PC-9 (cell line): Measurements from ENCODE around the gene ZNF467. TPM values are rescaled to one million over a fixed set of nuclear protein-coding genes. Genes with fewer than 3 reads are reported as not detected.

Experiments
- BruUV-seq: library from RNA; stranded (reverse); fragments of 400-500 nt; replicated peaks from 2 replicates; lab custom pipeline; 2021; lab: Mats Ljungman, UMichigan
- CTCF ChIA-PET: fragments of 300-600 bp; sonication (Branson Sonifier 250); formaldehyde crosslinking; loops from one replicate; lab custom pipeline; 2022; ENCODE audit warnings: antibody characterized with exemption; lab: Charles Lee
- POLR2A ChIA-PET: fragments of 300-600 bp; sonication (Branson Sonifier 250); formaldehyde crosslinking; loops from one replicate; lab custom pipeline; 2022; ENCODE audit warnings: antibody characterized with exemption; ENCODE audit not compliant: unreplicated experiment; lab: Charles Lee
- DNase-seq, 2 experiments: peaks; one replicate each; pipeline versions ENCODE4 v3.0.0 to v3.0.0-alpha.2; 2015 to 2022; ENCODE audit warnings: mixed read lengths in 1 of 2
- H2AFZ ChIP-seq: fragments of 200-600 bp; sonication (generic); 2 replicates; pipeline ENCODE4 v1.8.1; 2017; ENCODE audit warnings: antibody characterized with exemption
- H3F3A ChIP-seq: fragments of 200-600 bp; sonication (generic); 2 replicates; pipeline ENCODE4 v1.8.1; 2017; ENCODE audit warnings: antibody characterized with exemption, mild to moderate bottlenecking, low read depth; ENCODE audit not compliant: insufficient read depth
- H3K27ac ChIP-seq: fragments of 200-600 bp; sonication (generic); 2 replicates; pipeline ENCODE4 v1.6.1; 2016; ENCODE audit warnings: mixed run types
- H3K27me3 ChIP-seq: fragments of 200-600 bp; sonication (generic); 2 replicates; pipeline ENCODE4 v1.6.1; 2016; ENCODE audit warnings: low read depth, mixed run types; ENCODE audit not compliant: insufficient read depth
- H3K36me3 ChIP-seq: fragments of 200-600 bp; sonication (generic); 2 replicates; pipeline ENCODE4 v1.6.1; 2016; ENCODE audit warnings: low read depth, mixed run types
- H3K4me1 ChIP-seq: fragments of 200-600 bp; sonication (generic); replicated peaks from 2 replicates; pipeline ENCODE4 v1.6.1; 2016; ENCODE audit warnings: mixed run types; ENCODE audit not compliant: insufficient read depth
- H3K4me2 ChIP-seq: fragments of 200-600 bp; sonication (generic); 2 replicates; pipeline ENCODE4 v1.6.1; 2017; ENCODE audit warnings: mixed run types
- H3K4me3 ChIP-seq: fragments of 200-600 bp; sonication (generic); 2 replicates; pipeline ENCODE4 v1.6.1; 2016; ENCODE audit warnings: mixed run types
- H3K79me2 ChIP-seq: fragments of 200-600 bp; sonication (generic); 2 replicates; pipeline ENCODE4 v1.6.1; 2017; ENCODE audit warnings: low read depth, mixed run types
- H3K9me2 ChIP-seq: fragments of 200-600 bp; sonication (generic); 2 replicates; pipeline ENCODE4 v1.8.1; 2017; ENCODE audit warnings: mild to moderate bottlenecking; ENCODE audit not compliant: insufficient read depth
- H3K9me3 ChIP-seq: fragments of 200-600 bp; sonication (generic); 2 replicates; pipeline ENCODE4 v1.8.1; 2016; ENCODE audit warnings: low read depth; ENCODE audit not compliant: insufficient read depth
- H4K20me1 ChIP-seq: fragments of 200-600 bp; sonication (generic); 2 replicates; pipeline ENCODE4 v1.8.1; 2017; ENCODE audit not compliant: insufficient read depth
- CTCF ChIP-seq: fragments of 200-600 bp; sonication (generic); conservative IDR thresholded peaks from 2 replicates; pipeline ENCODE4 v1.6.1; 2017; ENCODE audit warnings: mixed run types, antibody characterized with exemption, mild to moderate bottlenecking, moderate library complexity
- EZH2 ChIP-seq: fragments of 200-600 bp; sonication (generic); IDR thresholded peaks from 2 replicates; pipeline ENCODE4 v1.8.0; 2017; ENCODE audit warnings: antibody characterized with exemption, low read depth
- intact Hi-C: fragments of 100-400 bp; cut with micrococcal nuclease; formaldehyde crosslinking; loops from one replicate; pipeline ENCODE4 v1.10.0; 2022; ENCODE audit not compliant: unreplicated experiment
- total RNA-seq: library from RNA; stranded (reverse); gene quantifications from 2 replicates; pipeline ENCODE4 v1.2.3, GENCODE V29; 2021

The ZNF467 gene
- total RNA-seq, 1 experiment from 2014 or later, result 6.6 TPM

- Histone ChIP-seq H3K27ac (no peak overlapping the region), H3F3A (no peaks in the 10 kb centered on the region), H3K4me1 (no peaks in the 10 kb centered on the region), H3K9me3 (no peaks in the 10 kb centered on the region), H4K20me1 (no peaks in the 10 kb centered on the region), H3K36me3 (no peaks in the 10 kb centered on the region), H3K79me2 (no peaks in the 10 kb centered on the region), H3K4me3 (no peak overlapping the region), H3K27me3 (peaks cover 19% of the 10 kb centered on the region; the same call in 1 of the 2 replicates), H2AFZ (no peak overlapping the region), H3K9me2 (no peaks in the 10 kb centered on the region), H3K4me2 (no peak overlapping the region)
- CTCF ChIA-PET, result no interaction called here
- no peak for TF ChIP-seq CTCF
- TF ChIP-seq EZH2, result no peak
- POLR2A ChIA-PET, result no interaction called here
- DNase-seq, result no peak
- no TSS peak for BruUV-seq
- intact Hi-C loops, result no loop called here
Measured at GRCh38 chr7:149761307-149761706, 12.1 kb downstream of the ZNF467 start.

GRCh38 chr7:149760538-149760937 lies 12.8 kb downstream of the ZNF467 start:
- BruUV-seq, result no TSS peak
- Histone ChIP-seq H3K4me1 (no peaks in the 10 kb centered on the region), H3K27ac (no peak overlapping the region), H3K79me2 (no peaks in the 10 kb centered on the region), H3K27me3 (peaks cover 19% of the 10 kb centered on the region; the same call in 1 of the 2 replicates), H3K9me3 (no peaks in the 10 kb centered on the region), H2AFZ (no peak overlapping the region), H3K4me2 (no peak overlapping the region), H4K20me1 (no peaks in the 10 kb centered on the region), H3K36me3 (no peaks in the 10 kb centered on the region), H3K4me3 (no peak overlapping the region), H3F3A (no peaks in the 10 kb centered on the region), H3K9me2 (no peaks in the 10 kb centered on the region)
- TF ChIP-seq CTCF, result no peak
- TF ChIP-seq EZH2, result no peak
- ChIA-PET CTCF (interaction anchor here (1.1 kb wide), 1 partner anchor 123 kb away, joined by 6 read pairs; no protein-coding TSS in a partner anchor), POLR2A (no interaction called here)
- DNase-seq, result no peak
- intact Hi-C loops, result no loop called here

GRCh38 chr7:149759093-149759860 lies 14.1 kb downstream of the ZNF467 start:
- Histone ChIP-seq H3K27ac (no peak overlapping the region), H3K9me3 (no peaks in the 10 kb centered on the region), H3K4me1 (no peaks in the 10 kb centered on the region), H3K27me3 (peaks cover 19% of the 10 kb centered on the region; the same call in 1 of the 2 replicates), H3K4me2 (no peak overlapping the region), H3F3A (no peaks in the 10 kb centered on the region), H3K4me3 (no peak overlapping the region), H4K20me1 (no peaks in the 10 kb centered on the region), H3K79me2 (no peaks in the 10 kb centered on the region), H3K36me3 (no peaks in the 10 kb centered on the region), H3K9me2 (no peaks in the 10 kb centered on the region), H2AFZ (no peak overlapping the region)
- ChIA-PET POLR2A (no interaction called here), CTCF (interaction anchor here (0.6 to 1.1 kb wide), 2 partner anchors 17 to 124 kb away, joined by 6 read pairs; no protein-coding TSS in a partner anchor)
- intact Hi-C loops, result no loop called here
- DNase-seq, result no peak
- no peak for TF ChIP-seq EZH2
- TF ChIP-seq CTCF, result no peak
- no TSS peak for BruUV-seq
